ENCODE results near the gene CHST7.

GRCh38 chrX:46602468-46603102 is 29.0 kb downstream of the CHST7 start:
- no peak for TF ChIP-seq EZH2 (IDR thresholded peaks at IDR 0.05; ENCODE audit: borderline replicate concordance)
- TF ChIP-seq CTCF (IDR thresholded peaks at IDR 0.05; ENCODE audit: poor library complexity) = no peak

Measured in hepatocyte (in vitro differentiated cells).